ENCODE results near the gene STARD7.

DNA sequence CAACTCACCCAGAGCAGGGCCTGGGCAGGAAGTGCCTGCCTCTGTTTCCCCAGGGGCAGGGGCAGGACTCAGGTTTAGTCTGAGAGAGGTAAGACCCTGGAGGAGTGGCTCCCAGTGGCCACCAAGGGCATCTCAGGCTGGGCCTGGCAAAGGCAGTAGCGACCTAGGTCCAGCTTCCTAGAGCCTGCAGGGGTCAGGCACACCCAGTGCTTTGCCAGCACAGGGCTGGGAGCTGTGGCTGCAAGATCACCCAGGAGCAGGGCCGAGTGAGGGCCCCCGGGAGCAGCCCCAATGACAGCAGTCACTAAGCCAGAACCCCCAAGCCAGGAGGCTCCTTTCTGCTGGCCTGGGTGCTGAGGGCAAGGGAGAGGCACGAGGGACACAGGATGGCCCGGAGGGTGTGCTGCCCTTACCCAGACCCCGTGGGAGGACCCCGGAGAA lies 54.6 kb downstream of the STARD7 start:
- no peak for TF ChIP-seq ARNTL (CRISPR knock-in tag; IDR thresholded peaks at IDR 0.05; ENCODE audit: borderline replicate concordance, low read depth)
- TF ChIP-seq, protein P1, sequence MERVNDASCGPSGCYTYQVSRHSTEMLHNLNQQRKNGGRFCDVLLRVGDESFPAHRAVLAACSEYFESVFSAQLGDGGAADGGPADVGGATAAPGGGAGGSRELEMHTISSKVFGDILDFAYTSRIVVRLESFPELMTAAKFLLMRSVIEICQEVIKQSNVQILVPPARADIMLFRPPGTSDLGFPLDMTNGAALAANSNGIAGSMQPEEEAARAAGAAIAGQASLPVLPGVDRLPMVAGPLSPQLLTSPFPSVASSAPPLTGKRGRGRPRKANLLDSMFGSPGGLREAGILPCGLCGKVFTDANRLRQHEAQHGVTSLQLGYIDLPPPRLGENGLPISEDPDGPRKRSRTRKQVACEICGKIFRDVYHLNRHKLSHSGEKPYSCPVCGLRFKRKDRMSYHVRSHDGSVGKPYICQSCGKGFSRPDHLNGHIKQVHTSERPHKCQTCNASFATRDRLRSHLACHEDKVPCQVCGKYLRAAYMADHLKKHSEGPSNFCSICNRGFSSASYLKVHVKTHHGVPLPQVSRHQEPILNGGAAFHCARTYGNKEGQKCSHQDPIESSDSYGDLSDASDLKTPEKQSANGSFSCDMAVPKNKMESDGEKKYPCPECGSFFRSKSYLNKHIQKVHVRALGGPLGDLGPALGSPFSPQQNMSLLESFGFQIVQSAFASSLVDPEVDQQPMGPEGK (CRISPR knock-in tag; IDR thresholded peaks at IDR 0.05; ENCODE audit: borderline replicate concordance), result no peak
- no peak for TF ChIP-seq BACH2 (CRISPR knock-in tag; IDR thresholded peaks at IDR 0.05; ENCODE audit: borderline replicate concordance)
- no peak for TF ChIP-seq ZFP3 (CRISPR knock-in tag; IDR thresholded peaks at IDR 0.05)
- TF ChIP-seq, protein P2, sequence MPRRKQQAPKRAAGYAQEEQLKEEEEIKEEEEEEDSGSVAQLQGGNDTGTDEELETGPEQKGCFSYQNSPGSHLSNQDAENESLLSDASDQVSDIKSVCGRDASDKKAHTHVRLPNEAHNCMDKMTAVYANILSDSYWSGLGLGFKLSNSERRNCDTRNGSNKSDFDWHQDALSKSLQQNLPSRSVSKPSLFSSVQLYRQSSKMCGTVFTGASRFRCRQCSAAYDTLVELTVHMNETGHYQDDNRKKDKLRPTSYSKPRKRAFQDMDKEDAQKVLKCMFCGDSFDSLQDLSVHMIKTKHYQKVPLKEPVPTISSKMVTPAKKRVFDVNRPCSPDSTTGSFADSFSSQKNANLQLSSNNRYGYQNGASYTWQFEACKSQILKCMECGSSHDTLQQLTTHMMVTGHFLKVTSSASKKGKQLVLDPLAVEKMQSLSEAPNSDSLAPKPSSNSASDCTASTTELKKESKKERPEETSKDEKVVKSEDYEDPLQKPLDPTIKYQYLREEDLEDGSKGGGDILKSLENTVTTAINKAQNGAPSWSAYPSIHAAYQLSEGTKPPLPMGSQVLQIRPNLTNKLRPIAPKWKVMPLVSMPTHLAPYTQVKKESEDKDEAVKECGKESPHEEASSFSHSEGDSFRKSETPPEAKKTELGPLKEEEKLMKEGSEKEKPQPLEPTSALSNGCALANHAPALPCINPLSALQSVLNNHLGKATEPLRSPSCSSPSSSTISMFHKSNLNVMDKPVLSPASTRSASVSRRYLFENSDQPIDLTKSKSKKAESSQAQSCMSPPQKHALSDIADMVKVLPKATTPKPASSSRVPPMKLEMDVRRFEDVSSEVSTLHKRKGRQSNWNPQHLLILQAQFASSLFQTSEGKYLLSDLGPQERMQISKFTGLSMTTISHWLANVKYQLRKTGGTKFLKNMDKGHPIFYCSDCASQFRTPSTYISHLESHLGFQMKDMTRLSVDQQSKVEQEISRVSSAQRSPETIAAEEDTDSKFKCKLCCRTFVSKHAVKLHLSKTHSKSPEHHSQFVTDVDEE (CRISPR knock-in tag; IDR thresholded peaks at IDR 0.05), result no peak
- TF ChIP-seq SNAI2 (CRISPR knock-in tag; IDR thresholded peaks at IDR 0.05), result no peak
- TF ChIP-seq TOX (CRISPR knock-in tag; IDR thresholded peaks at IDR 0.05; ENCODE audit: borderline replicate concordance), result no peak
- no peak for TF ChIP-seq ZFP30 (CRISPR knock-in tag; IDR thresholded peaks at IDR 0.05)
- no peak for TF ChIP-seq OSR1 (CRISPR knock-in tag; IDR thresholded peaks at IDR 0.05)
- TF ChIP-seq, protein P3, sequence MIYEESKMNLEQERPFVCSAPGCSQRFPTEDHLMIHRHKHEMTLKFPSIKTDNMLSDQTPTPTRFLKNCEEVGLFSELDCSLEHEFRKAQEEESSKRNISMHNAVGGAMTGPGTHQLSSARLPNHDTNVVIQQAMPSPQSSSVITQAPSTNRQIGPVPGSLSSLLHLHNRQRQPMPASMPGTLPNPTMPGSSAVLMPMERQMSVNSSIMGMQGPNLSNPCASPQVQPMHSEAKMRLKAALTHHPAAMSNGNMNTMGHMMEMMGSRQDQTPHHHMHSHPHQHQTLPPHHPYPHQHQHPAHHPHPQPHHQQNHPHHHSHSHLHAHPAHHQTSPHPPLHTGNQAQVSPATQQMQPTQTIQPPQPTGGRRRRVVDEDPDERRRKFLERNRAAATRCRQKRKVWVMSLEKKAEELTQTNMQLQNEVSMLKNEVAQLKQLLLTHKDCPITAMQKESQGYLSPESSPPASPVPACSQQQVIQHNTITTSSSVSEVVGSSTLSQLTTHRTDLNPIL (CRISPR knock-in tag; IDR thresholded peaks at IDR 0.05; ENCODE audit: low read depth), result no peak
